GM21717 (cell line): ENCODE measurements around the gene POLE3.
"Not testable (repeated sequence)": the region's sequence is repeated elsewhere in the genome, so short reads cannot be mapped to it uniquely, and the experiment has no call there.

Source experiments
- ATAC-seq: cut with Tn5 transposase; IDR thresholded peaks from one replicate; pipeline ENCODE4 v1.9.1; 2021; ENCODE audit warnings: mild to moderate bottlenecking, moderate library complexity; ENCODE audit not compliant: unreplicated experiment

POLE3 gene

DNA sequence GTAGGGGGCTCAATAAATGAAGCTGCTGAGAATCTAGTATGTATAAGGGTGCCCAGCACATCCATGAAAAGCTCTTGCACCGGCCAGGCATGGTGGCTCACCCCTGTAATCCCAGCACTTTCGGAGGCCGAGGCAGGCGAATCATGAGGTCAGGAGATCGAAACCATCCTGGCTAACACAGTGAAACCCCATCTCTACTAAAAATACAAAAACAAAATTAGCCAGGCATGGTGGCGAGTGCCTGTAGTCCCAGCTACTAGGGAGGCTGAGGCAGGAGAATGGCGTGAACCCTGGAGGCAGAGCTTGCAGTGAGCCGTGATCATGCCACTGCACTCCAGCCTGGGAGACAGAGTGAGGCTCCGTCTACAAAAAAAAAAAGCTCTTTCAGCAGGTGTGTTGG is 4.1 kb downstream of the POLE3 start:
- ATAC-seq = not testable (repeated sequence)

- no peak for ATAC-seq
These were observed 6.8 kb downstream of the POLE3 start for GRCh38 chr9:113403646-113404045.

DNA sequence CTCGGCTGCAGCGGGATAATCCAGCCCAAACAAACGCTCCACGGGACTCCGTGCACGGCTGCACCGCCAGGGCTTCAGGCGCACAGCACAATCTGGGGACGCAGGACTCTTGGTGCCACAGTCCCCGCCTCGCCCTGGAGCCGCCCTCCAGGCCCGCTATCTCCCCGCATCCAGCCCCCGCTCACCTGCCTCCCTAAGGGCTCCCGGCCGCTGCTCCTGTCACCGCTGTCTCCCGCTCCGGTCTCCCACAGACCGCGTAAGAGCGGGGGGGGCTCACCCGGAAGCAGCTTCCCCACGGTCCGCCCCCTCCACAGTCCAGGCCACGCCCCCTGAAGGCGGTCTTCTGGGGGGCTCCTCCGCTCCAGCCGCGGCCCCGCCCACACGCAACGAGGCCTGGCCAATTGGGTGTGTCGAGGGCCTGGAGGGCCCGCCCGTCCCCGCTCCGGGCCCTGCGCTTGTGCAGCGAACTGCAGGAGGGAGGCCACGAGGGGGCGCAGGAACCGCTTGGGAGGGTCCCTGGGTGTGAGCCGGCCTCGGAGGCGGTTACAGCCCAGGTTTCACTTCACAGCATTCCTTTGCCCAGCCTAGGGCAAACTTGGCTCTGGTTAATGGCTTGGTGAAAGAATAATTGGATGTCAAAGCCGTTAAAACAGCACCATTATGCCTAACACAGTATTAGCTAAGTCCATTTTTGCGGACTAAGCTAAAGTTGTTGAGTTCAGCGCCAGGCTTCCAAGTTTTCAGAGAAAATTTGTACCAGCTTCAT is 9.3 kb downstream of the POLE3 start, which contains the start of gene ALAD:
ALAD (minus strand) TSS at position 258 of the 766 bp plus-strand sequence. CDS start 7,725 bp downstream, outside the sequence.
- peak; percentile 97 for ATAC-seq

DNA sequence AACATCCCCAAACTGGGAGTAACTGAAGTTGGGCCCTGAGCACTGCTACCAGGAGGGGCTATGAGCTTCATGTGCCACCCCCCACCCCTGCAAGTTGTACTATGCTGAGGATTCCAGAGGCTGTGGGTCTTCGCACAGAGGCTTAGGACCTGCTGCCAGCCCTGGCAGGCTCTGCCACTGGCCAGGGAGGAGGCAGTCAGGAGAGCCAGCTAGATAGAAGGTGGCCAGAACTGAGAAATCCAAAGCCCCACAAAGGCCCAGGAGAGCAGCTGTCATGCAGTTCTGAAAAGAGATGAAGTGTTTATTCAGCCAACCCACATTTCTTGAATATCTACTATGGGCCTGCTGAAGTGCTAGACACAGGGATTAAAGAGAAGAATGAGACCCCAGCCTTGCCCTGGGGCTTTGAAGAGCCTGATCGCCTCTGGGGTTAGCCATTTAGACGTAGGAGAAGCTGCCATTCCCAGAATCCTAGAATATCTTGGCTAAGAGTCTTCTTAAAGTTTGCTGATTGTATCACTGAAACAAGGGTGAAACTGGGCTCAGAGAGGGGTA is 10.8 kb downstream of the POLE3 start:
- ATAC-seq = no peak

DNA sequence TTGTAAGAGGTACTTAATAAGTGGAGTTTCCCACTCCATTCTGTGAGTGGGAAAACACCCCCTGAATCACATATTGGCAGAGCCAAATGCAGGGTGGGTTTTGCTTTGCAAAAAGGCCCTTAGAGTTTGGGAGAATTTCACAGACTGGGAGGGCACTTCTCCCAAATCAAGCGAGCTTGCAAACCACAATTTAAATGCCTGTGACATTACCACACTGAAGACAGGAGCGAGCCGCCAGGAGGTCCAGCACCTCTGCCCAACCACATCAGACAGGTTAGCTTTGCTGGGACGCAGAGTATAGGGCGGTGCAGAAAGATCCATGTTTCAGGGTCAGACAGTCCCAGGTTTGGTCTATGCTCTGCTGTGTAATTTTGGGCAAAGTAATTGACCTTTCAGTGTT is 11.7 kb downstream of the POLE3 start:
- no peak for ATAC-seq

DNA sequence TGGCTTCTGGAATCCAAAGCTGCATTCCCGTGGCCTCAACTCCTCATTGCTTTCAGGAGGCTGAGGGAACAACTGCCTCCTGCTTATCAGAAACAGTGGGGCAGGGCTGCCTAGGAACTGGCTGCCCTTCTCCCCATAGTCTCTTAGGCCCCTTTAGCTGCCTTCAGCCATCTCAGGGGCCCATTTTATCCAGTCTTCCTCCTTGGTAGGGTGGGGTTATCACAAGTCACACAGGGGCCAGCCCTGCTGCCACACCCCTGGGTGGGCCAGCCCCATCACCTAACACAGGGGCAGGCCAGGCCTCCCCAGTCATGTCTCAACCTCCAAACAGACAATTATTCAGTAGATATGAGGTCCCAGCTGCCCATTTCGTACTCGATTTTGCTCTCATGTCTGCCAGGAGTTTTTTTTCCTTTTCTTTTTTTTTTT is 13.3 kb downstream of the POLE3 start:
- ATAC-seq = no peak

- ATAC-seq = no peak
These were observed 15.2 kb downstream of the POLE3 start for GRCh38 chr9:113395000-113395861.

GRCh38 chr9:113393281-113393680 is 17.2 kb downstream of the POLE3 start:
- no peak for ATAC-seq

DNA sequence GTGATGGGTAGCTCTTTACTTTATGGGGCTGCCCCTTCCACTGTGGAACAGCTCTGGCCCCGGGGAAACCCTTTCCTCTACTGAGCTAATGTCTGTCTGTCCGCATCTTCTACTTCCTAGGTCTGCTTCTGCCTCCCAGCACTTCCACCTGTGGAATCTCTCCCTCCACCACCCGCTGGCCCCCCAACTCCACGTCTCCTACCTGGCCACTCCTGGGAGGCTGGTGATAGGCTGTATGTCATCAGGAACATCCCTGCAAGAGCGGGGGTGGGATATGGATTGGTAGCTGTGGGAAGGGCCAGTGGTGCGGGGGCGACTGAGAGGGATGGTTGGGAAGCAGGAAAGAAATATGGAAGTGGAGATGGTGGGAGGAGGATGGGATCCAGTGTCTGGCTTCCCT is 18.6 kb downstream of the POLE3 start:
- no peak for ATAC-seq

DNA sequence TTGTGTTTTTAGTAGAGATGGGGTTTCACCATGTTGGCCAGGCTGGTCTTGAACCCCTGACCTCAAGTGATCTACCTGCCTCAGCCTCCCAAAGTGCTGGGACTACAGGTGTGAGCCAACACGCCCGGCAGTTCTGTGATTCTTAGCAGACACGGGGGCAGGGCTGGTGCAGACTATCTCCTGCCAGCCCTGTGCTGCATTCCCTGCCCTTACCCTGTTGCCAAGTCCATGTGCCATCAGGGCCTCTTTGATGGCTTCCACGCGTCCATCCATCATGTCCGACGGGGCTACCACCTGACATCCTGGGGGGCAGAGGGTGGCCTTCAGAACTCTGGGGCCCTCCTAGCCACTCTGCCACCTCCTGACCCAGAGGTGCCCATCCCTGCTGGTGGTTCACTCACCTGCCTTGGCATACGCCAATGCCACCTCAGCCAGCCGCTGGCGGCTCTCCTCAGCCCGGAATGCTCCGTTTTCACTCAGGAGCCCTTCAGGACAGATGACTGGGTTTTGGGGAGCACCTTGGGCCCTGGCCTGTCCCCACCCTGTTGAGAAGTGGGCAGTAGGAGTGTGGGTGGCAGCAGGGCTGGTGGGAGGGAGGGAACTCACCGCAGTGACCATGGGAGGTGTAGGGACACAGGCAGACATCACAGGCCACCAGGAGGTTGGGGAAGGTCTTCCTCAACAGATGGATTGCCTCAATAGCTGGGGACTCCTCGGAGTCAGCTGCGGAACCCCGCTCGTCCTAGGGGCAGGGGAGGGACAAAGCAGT is 20.1 kb downstream of the POLE3 start:
- no peak for ATAC-seq

DNA sequence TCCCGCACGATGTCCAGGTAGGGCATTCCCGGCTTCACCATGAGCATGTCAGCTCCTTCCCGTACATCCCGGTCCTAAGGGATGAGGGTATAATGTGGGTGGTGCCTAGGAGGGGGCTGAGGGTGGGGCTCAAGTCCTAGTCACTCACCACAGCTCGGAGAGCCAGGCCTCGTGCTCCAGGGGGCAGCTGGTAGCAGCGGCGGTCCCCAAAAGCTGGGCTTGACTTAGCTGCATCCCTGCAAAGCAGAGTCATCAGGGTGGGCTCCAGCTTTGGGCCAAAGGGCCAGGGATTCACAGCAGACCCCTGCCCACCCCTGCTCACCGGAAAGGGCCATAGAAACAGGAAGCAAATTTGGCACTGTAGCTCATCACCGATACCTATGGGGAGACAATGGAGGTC is 21.0 kb downstream of the POLE3 start:
- no peak for ATAC-seq

DNA sequence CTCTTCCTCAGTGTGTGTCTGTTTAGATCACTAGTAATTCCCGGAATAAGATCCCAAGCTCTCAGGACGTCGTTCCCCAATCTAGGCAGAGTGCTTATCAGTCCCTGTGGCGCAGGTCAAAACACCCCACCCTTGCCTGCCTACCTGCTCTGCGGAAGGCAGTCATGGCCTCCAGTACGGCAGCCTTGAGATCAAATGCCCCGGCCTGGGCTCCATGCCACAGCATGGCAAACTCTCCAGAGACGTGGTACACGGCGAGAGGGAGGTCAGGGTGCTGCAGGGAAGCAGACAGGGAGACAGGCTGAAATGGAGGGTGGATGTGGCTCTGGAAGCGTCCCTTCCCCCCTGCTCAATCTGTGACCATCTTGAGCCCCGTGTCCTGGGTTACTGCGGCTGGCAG is 21.6 kb downstream of the POLE3 start:
- no peak for ATAC-seq

- no peak for ATAC-seq
These were observed 22.8 kb downstream of the POLE3 start for GRCh38 chr9:113387560-113388230.

GRCh38 chr9:113386571-113387393 is 23.7 kb downstream of the POLE3 start:
- ATAC-seq = no peak

GRCh38 chr9:113381909-113382411 is 28.5 kb downstream of the POLE3 start:
- no peak for ATAC-seq

DNA sequence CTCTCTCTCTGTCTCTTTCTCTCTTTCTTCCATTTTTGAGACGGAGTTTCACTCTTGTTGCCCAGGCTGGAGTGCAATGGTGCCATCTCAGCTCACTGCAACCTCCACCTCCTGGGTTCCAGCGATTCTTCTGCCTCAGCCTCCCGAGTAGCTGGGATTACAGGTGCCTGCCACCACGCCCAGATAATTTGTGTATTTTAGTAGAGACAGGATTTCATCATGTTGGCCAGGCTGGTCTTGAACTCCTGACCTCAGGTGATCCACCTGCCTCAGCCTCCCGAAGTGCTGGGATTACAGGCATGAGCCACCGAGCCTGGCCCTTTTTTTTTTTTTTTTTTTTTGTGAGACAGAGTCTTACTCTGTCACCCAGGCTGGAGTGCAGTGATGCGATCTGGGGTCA is 29.0 kb downstream of the POLE3 start:
- ATAC-seq = not testable (repeated sequence)

DNA sequence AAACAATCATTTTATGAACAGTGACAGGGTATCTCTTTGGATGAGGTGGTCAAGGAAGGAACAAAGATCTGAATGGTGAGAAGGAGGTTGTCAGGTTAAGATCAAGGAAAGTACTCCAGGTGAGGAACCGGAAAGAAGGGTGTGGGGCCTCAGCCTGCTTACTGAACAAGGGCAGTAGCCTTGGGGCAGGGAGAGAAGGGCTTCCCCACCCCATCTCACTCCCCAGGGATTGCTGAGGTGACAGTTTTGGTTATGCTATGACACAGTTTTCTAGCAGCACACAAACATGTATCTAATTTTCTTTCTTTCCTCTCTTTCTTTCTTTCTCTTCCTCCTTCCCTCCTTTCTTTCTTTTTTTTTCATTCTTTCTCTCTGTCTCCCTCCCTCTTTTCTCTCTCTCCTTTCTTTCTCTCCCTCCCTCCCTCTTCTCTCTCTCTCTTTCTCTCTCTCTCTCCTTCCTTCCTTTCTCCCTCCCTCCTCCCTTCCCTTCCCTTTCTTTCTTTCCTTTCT is 29.6 kb downstream of the POLE3 start:
- peak; percentile 44 for ATAC-seq

GRCh38 chr9:113379829-113380210 is 30.7 kb downstream of the POLE3 start:
- not testable (repeated sequence) for ATAC-seq
